SU-DHL-6 (cell line): ENCODE data around the gene TEK.

Source experiments
- H2AFZ ChIP-seq: fragments of 200-600 bp; sonication (generic); 2 replicates; pipeline ENCODE4 v1.6.1; 2014; ENCODE audit warnings: low read depth, mild to moderate bottlenecking, moderate library complexity, mixed read lengths, antibody characterized with exemption, low read length; ENCODE audit not compliant: severe bottlenecking
- H3F3A ChIP-seq: fragments of 200-600 bp; shearing (Covaris generic); 2 replicates; pipeline ENCODE4 v1.6.0; 2016; ENCODE audit warnings: antibody characterized with exemption, mild to moderate bottlenecking; ENCODE audit not compliant: insufficient read depth
- H3K27ac ChIP-seq: fragments of 200-600 bp; sonication (generic); 2 replicates; pipeline ENCODE4 v1.5.1; 2016; ENCODE audit warnings: low read depth, mild to moderate bottlenecking, low read length, moderate library complexity, mixed read lengths
- H3K27me3 ChIP-seq: fragments of 200-600 bp; sonication (generic), shearing (Covaris generic); 2 replicates; pipeline ENCODE4 v1.6.0; 2014; ENCODE audit warnings: mild to moderate bottlenecking, low read length
- H3K36me3 ChIP-seq: fragments of 200-600 bp; sonication (generic); 2 replicates; pipeline ENCODE4 v1.6.1; 2014; ENCODE audit warnings: mild to moderate bottlenecking, low read length, mixed read lengths
- H3K4me2 ChIP-seq: fragments of 300-600, 200-600 bp; shearing (Covaris generic), sonication (generic); 2 replicates; pipeline ENCODE4 v1.6.0; 2014; ENCODE audit warnings: low read length, low read depth, mild to moderate bottlenecking; ENCODE audit not compliant: poor library complexity, severe bottlenecking
- H3K4me3 ChIP-seq: fragments of 200-600 bp; sonication (generic); 2 replicates; pipeline ENCODE4 v1.5.1; 2014; ENCODE audit warnings: antibody characterized with exemption, low read length, mild to moderate bottlenecking, mixed read lengths; ENCODE audit not compliant: insufficient read depth, poor library complexity, severe bottlenecking
- H3K79me2 ChIP-seq: fragments of 200-600 bp; sonication (generic); 2 replicates; pipeline ENCODE4 v1.6.1; 2014; ENCODE audit warnings: mild to moderate bottlenecking, low read length, moderate library complexity; ENCODE audit not compliant: insufficient read depth
- H3K9ac ChIP-seq: fragments of 200-600 bp; sonication (generic); 2 replicates; pipeline ENCODE4 v1.7.0; 2014; ENCODE audit warnings: mild to moderate bottlenecking, low read length
- H3K9me2 ChIP-seq: fragments of 200-600 bp; sonication (generic); replicated peaks from 2 replicates; pipeline ENCODE4 v1.6.1; 2014; ENCODE audit warnings: low read length; ENCODE audit not compliant: insufficient read depth
- H3K9me3 ChIP-seq: fragments of 200-600 bp; sonication (generic); 2 replicates; pipeline ENCODE4 v1.6.1; 2014; ENCODE audit warnings: low read length, mixed read lengths; ENCODE audit not compliant: insufficient read depth
- H4K20me1 ChIP-seq: fragments of 200-600 bp; sonication (generic); 2 replicates; pipeline ENCODE4 v1.6.1; 2014; ENCODE audit warnings: low read depth, mild to moderate bottlenecking, antibody characterized with exemption, low read length, moderate library complexity, mixed read lengths
- EZH2phosphoT487 ChIP-seq: fragments of 200-600 bp; sonication (generic), shearing (Covaris generic); conservative IDR thresholded peaks from 2 replicates; pipeline ENCODE4 v1.6.1; 2018; ENCODE audit warnings: mild to moderate bottlenecking, antibody characterized with exemption, low read length, moderate library complexity, mixed read lengths
- TF ChIP-seq, protein P1 (sequence below): fragments of 200-600 bp; sonication (generic); IDR thresholded peaks from one replicate; pipeline ENCODE4 v1.5.1; 2017; ENCODE audit warnings: antibody characterized with exemption, mild to moderate bottlenecking, low read length, moderate library complexity; ENCODE audit not compliant: insufficient read depth, poor library complexity, severe bottlenecking

The TEK gene

DNA sequence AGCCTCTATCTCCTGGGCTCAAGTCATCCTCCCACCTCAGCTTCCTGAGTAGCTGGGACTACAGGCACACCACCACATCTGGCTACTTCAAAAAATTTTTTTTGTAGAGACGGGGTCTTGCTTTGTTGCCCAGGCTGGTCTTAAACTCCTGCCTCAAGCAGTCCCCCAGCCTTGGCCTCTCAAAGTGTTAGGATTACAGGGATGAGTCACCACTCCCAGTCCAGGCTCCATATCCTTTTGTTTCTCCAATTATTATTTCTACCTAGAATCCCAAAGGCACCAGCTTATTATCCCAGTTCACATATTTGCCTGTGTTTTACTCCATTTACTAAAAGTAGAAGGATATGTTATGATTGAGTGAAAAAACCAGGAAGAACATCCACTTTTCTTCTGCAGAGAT, 84.9 kb downstream of the TEK start:
- no peaks in the 10 kb centered on the region for H4K20me1 ChIP-seq
- no peaks in the 10 kb centered on the region for H3K9me3 ChIP-seq
- no peak overlapping the region for H3K9ac ChIP-seq
- no peaks in the 10 kb centered on the region for H3K27me3 ChIP-seq
- H3F3A ChIP-seq, result no peaks in the 10 kb centered on the region
- H3K36me3 ChIP-seq, result no peaks in the 10 kb centered on the region
- no peak overlapping the region for H3K4me2 ChIP-seq
- H3K79me2 ChIP-seq, result no peaks in the 10 kb centered on the region
- TF ChIP-seq EZH2phosphoT487, result no peak
- TF ChIP-seq, protein P1, sequence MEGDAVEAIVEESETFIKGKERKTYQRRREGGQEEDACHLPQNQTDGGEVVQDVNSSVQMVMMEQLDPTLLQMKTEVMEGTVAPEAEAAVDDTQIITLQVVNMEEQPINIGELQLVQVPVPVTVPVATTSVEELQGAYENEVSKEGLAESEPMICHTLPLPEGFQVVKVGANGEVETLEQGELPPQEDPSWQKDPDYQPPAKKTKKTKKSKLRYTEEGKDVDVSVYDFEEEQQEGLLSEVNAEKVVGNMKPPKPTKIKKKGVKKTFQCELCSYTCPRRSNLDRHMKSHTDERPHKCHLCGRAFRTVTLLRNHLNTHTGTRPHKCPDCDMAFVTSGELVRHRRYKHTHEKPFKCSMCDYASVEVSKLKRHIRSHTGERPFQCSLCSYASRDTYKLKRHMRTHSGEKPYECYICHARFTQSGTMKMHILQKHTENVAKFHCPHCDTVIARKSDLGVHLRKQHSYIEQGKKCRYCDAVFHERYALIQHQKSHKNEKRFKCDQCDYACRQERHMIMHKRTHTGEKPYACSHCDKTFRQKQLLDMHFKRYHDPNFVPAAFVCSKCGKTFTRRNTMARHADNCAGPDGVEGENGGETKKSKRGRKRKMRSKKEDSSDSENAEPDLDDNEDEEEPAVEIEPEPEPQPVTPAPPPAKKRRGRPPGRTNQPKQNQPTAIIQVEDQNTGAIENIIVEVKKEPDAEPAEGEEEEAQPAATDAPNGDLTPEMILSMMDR, result no peak
- no peak overlapping the region for H3K27ac ChIP-seq
- H3K9me2 ChIP-seq, result no peaks in the 10 kb centered on the region
- H2AFZ ChIP-seq, result no peak overlapping the region
- H3K4me3 ChIP-seq, result no peak overlapping the region

DNA sequence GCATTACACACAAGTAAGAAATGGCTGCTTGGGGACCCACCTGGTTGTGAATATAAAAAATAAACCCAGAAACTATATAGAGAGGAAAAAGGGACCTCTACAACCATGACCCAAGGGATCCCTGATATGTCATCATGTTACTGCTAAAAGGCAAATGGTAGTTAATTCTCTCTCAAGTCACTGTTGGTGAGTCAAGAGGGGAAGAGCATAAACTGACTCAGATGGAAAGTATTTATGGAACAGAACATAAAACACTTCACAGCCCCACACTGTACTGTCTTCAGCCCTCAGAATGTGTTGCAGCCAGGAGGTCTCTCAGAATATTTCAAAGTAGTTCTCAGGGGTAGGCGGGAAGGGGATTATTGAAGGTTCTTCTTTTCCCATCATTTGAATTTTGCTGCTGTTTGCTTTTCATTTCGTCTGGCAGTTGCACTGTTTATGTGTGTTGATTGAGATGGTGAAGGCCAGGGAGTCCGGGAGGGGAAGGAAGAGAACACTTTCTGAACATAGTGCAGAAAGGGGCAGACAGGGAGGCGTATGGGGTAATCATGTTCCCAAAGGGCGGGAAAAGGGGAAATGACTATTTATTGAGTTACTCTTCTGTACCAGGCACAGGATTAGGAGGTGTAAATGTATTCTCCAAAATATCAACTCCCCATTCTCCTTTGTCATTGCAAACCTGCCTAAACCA, 85.5 kb downstream of the TEK start:
- Histone ChIP-seq H3K4me2 (no peak overlapping the region), H3K9me3 (no peaks in the 10 kb centered on the region), H3K9me2 (no peaks in the 10 kb centered on the region), H3K27me3 (no peaks in the 10 kb centered on the region), H3K4me3 (no peak overlapping the region), H4K20me1 (no peaks in the 10 kb centered on the region), H2AFZ (no peak overlapping the region), H3F3A (no peaks in the 10 kb centered on the region), H3K9ac (no peak overlapping the region), H3K79me2 (no peaks in the 10 kb centered on the region), H3K36me3 (no peaks in the 10 kb centered on the region), H3K27ac (no peak overlapping the region)
- TF ChIP-seq, protein P1, result no peak
- no peak for TF ChIP-seq EZH2phosphoT487

DNA sequence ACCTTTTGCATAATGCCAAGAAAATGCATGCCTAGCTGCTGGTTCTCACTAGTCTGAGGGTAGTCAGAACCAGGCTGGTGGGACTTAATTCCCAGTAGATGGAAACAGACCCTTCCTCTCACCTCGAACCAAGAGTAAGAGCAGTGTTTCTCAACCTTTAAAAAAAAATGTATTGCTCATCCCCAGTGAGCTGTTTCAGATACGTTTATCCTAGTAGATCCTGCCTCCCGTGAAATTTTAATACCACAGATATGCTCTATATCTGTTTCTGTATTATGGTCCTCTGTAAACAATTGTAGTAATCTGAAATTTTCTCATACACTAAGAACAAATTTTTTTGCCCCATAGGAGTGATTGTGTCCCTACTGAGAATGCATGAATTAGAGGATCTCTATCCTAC, 86.2 kb downstream of the TEK start:
- no peaks in the 10 kb centered on the region for H3K9me3 ChIP-seq

More for the DNA sequence above, 86.2 kb downstream of the TEK start:
- Histone ChIP-seq H3K4me2 (no peak overlapping the region), H4K20me1 (no peaks in the 10 kb centered on the region), H3K79me2 (no peaks in the 10 kb centered on the region), H3K27ac (no peak overlapping the region), H3K27me3 (no peaks in the 10 kb centered on the region), H3K4me3 (no peak overlapping the region), H3K36me3 (no peaks in the 10 kb centered on the region), H3F3A (no peaks in the 10 kb centered on the region), H2AFZ (no peak overlapping the region), H3K9ac (no peak overlapping the region), H3K9me2 (no peaks in the 10 kb centered on the region)
- TF ChIP-seq, protein P1, result no peak
